Progenitor cell of endocrine pancreas (in vitro differentiated cells): ENCODE data around the gene SYP. TPM values are rescaled to one million over a fixed set of nuclear protein-coding genes. Genes with fewer than 3 reads are reported as not detected.

ENCODE experiments used
- DNase-seq: peaks from one replicate; pipeline ENCODE4 v3.0.0; 2021; ENCODE audit warnings: low spot score; ENCODE audit not compliant: unreplicated experiment
- H3K27ac Mint-ChIP-seq: 2 replicates; pipeline ENCODE4 v1.8.0; 2021; ENCODE audit warnings: mild to moderate bottlenecking, moderate library complexity, mixed read lengths
- H3K27me3 Mint-ChIP-seq: 2 replicates; pipeline ENCODE4 v1.8.0; 2021; ENCODE audit warnings: mixed read lengths
- H3K36me3 Mint-ChIP-seq: 2 replicates; pipeline ENCODE4 v1.8.0; 2022; ENCODE audit warnings: mixed read lengths; ENCODE audit not compliant: insufficient read depth
- H3K4me1 Mint-ChIP-seq: 2 replicates; pipeline ENCODE4 v1.8.0; 2021; ENCODE audit warnings: low read depth, mixed read lengths
- H3K4me3 Mint-ChIP-seq: 2 replicates; pipeline ENCODE4 v1.8.0; 2021; ENCODE audit warnings: low read depth, mild to moderate bottlenecking, moderate library complexity, mixed read lengths
- H3K9me3 Mint-ChIP-seq: 2 replicates; pipeline ENCODE4 v1.8.0; 2021; ENCODE audit warnings: low read depth, mixed read lengths
- total RNA-seq: library from RNA; stranded (reverse); gene quantifications from 2 replicates; pipeline ENCODE4 v1.2.1, GENCODE V29; 2021
- TF ChIP-seq, protein P1 (sequence below): fragments of 200-600 bp; sonication (generic); IDR thresholded peaks from one replicate; pipeline ENCODE4 v1.5.0; 2021; ENCODE audit warnings: antibody characterized with exemption, mild to moderate bottlenecking; ENCODE audit not compliant: unreplicated experiment

The SYP gene
- total RNA-seq, 1 donor from 2014 or later: 11.4 TPM

DNA sequence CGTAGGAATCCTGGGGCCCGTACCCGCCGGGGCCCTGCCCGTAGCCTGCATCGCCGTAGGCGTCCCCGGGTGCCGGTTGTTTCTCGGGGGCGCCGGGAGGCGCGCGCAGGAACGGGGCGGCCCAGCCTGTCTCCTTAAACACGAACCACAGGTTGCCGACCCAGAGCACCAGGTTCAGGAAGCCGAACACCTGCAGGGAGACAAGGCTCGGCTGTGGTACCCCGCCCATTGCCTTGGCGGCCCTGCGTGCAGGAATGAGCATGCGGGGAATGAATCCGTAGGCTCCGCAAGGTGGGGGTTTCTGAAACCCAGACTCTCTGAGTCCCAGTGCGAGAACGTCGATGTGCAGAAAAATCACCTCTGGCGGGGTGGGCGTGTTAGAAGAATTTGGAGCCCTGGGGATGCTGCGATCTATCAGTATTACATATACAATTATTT, 8.4 kb downstream of the SYP start:
- H3K27me3 Mint-ChIP-seq: no peaks in the 10 kb centered on the region
- peak overlapping the region; percentile 78 for H3K4me3 Mint-ChIP-seq
- DNase-seq: no peak
- TF ChIP-seq, protein P1, sequence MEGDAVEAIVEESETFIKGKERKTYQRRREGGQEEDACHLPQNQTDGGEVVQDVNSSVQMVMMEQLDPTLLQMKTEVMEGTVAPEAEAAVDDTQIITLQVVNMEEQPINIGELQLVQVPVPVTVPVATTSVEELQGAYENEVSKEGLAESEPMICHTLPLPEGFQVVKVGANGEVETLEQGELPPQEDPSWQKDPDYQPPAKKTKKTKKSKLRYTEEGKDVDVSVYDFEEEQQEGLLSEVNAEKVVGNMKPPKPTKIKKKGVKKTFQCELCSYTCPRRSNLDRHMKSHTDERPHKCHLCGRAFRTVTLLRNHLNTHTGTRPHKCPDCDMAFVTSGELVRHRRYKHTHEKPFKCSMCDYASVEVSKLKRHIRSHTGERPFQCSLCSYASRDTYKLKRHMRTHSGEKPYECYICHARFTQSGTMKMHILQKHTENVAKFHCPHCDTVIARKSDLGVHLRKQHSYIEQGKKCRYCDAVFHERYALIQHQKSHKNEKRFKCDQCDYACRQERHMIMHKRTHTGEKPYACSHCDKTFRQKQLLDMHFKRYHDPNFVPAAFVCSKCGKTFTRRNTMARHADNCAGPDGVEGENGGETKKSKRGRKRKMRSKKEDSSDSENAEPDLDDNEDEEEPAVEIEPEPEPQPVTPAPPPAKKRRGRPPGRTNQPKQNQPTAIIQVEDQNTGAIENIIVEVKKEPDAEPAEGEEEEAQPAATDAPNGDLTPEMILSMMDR: no peak
- peaks cover 12% of the 10 kb centered on the region for H3K9me3 Mint-ChIP-seq
- H3K27ac Mint-ChIP-seq: peak overlapping the region; percentile 87
- peaks cover 5% of the 10 kb centered on the region for H3K4me1 Mint-ChIP-seq
- H3K36me3 Mint-ChIP-seq: peaks cover 1% of the 10 kb centered on the region

DNA sequence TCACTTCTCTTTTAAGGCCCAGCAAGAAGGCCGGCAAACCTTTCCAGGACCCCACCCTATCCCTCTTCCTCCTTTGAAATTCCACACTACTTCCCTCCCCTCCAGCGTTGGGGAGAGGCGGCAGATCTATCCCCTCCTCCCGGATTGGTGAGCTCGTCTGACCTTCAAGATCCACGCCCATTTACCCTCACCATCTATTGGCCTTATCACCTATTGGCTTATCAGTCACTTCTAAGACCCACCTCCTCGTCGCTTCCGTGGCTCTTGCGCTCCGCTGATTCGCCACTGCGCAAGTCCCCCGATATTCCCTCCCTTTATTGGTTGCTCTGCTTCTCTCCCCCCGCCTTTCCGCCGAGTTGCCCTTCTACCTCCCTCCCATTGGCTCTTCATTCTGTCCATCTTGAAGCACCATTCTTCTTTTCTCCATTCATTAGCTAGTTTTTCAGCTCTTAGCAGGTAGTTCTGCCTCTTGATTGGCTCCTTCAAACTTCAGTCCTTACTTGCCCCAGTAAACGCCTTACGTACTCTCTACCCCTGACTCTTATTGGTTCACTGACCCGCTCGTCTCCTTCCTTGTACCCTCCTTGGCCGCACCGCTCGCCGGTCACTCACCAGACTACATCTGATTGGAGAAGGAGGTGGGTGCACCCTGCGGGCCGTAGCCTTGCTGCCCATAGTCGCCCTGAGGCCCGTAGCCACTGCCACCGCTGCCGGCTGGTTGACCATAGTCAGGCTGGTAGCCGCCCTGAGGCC, 9.0 kb downstream of the SYP start:
- H3K4me1 Mint-ChIP-seq: peaks cover 6% of the 10 kb centered on the region
- no peaks in the 10 kb centered on the region for H3K27me3 Mint-ChIP-seq
- TF ChIP-seq, protein P1: no peak
- DNase-seq: peak; percentile 65
- H3K27ac Mint-ChIP-seq: peak overlapping the region; percentile 87
- H3K36me3 Mint-ChIP-seq: peaks cover 1% of the 10 kb centered on the region
- peaks cover 8% of the 10 kb centered on the region for H3K9me3 Mint-ChIP-seq
- H3K4me3 Mint-ChIP-seq: peak overlapping the region; percentile 78

DNA sequence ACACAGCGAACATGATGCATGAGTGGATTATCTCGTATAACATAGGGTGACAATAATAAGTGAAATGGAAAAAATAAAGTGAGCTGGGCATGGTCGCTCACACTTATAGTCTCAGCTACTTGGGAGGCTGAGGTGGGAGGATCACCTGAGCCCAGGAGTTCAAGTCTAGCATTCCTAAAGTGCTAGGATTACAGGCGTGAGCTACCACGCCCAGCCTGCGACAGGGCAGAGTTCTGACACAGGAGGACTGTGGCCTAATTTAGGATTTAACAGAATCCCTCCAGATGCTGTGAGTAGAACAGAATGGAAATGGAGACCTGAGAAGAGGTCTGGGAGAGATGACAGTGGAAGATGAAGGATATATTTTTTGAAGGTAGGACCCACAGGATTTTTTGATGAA, 10.4 kb downstream of the SYP start:
- H3K36me3 Mint-ChIP-seq: peaks cover 1% of the 10 kb centered on the region
- H3K9me3 Mint-ChIP-seq: peaks cover 5% of the 10 kb centered on the region
- H3K27me3 Mint-ChIP-seq: no peaks in the 10 kb centered on the region
- H3K4me1 Mint-ChIP-seq: peaks cover 9% of the 10 kb centered on the region
- H3K4me3 Mint-ChIP-seq: no peak overlapping the region
- H3K27ac Mint-ChIP-seq: no peak overlapping the region
- no peak for DNase-seq
- TF ChIP-seq, protein P1: no peak

DNA sequence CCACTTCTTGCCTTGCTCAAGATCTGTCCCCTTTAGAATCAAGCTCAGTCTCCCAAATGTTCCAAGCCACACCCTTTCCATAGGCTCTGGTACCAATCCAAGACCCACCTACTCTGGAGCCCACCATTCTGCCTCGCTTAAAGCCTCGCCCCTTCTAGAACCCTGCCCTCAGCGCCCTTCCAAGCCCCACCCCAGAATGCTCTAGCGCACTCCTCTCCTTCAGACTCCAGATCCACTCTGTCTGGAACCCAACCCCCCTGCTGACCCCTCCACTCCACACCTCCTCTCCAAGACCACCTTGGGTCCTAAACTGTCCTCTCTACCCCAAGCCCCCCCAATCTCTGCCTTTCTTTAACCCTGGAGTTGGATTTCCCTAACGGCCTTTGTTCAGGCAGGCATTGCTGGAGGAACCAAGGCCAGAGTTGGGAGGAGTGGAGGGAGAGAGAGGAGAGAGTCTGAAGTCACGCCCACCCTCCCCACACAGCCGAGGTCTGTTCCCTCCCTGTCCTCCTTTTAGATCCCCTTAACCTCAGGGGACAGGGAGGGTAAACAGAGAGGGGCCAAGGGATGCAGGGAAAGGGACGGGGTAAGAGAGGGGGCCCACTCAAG, 11.4 kb downstream of the SYP start:
- no peak overlapping the region for H3K4me3 Mint-ChIP-seq
- no peak for DNase-seq
- no peak overlapping the region for H3K27ac Mint-ChIP-seq
- H3K4me1 Mint-ChIP-seq: peaks cover 9% of the 10 kb centered on the region
- H3K27me3 Mint-ChIP-seq: no peaks in the 10 kb centered on the region
- H3K36me3 Mint-ChIP-seq: peaks cover 1% of the 10 kb centered on the region
- H3K9me3 Mint-ChIP-seq: peaks cover 3% of the 10 kb centered on the region
- TF ChIP-seq, protein P1: no peak

DNA sequence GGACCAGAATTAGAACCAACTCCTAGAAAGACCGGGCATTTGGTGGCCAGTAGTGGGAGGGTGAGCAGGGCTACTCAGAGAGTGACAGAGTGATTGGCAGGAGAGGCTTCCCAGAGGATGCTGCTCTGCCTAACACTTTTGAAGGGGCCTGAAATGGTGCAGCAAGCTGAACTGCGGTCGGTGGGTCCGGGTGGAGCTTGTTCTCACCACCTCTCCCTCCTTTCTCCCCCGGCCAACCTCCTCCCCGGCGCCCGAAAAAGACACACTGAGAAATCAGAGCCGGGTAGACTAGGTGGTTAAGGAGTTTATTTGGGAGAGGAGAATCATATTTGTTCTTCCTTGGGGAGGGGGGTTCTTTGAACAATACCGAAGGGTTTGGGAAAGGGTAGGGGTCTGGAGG, 12.5 kb downstream of the SYP start:
- Mint-ChIP-seq H3K27ac (no peak overlapping the region), H3K27me3 (no peaks in the 10 kb centered on the region), H3K36me3 (peaks cover 2% of the 10 kb centered on the region), H3K4me3 (peak overlapping the region; percentile 19), H3K9me3 (peaks cover under 1% of the 10 kb centered on the region), H3K4me1 (peaks cover 9% of the 10 kb centered on the region)
- DNase-seq: no peak
- TF ChIP-seq, protein P1: no peak
